Epithelial cell of proximal tubule (primary cell): ENCODE results near the gene PLEKHG3. TPM values are rescaled to one million over a fixed set of nuclear protein-coding genes. Genes with fewer than 3 reads are reported as not detected.

Experiments used
- DNase-seq: peaks from one replicate; pipeline ENCODE4 v3.0.0-alpha.2; 2011; ENCODE audit warnings: low read depth
- H3K4me3 ChIP-seq: 2 replicates; pipeline ENCODE4 v1.5.1; 2011; ENCODE audit warnings: low read depth, mild to moderate bottlenecking, low read length
- total RNA-seq: library from RNA; depleted of rRNA; stranded (reverse); fragments of >200 nt; gene quantifications from 2 replicates; pipeline ENCODE4 v1.2.3, GENCODE V29; 2015
- TF ChIP-seq, protein P1 (sequence below): conservative IDR thresholded peaks from 2 replicates; pipeline ENCODE4 v1.5.1; 2012; ENCODE audit warnings: low read depth, mild to moderate bottlenecking, low read length

Gene PLEKHG3
- total RNA-seq, 1 donor from 2014 or later = 48.1 TPM

DNA sequence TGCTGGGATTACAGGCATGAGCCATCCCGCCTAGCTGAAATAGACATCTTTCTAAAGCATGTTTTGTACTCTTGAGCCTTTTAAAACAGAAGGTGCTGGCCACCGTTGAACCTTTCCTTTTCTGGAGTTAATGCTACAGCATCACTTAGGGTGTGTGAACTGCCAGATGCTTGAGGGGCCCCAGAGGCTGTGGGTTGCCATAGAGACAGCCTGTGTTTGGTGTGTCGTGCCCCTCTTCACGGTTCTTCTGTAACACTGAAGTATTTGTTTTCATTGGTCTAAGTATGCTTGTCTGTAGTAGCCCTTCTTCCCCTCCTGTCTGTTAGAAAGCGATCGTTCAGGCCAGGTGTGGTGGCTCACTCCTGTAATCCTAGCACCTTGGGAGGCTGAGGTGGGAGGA, 30.8 kb downstream of the PLEKHG3 start:
- no peak for DNase-seq
- TF ChIP-seq, protein P1, sequence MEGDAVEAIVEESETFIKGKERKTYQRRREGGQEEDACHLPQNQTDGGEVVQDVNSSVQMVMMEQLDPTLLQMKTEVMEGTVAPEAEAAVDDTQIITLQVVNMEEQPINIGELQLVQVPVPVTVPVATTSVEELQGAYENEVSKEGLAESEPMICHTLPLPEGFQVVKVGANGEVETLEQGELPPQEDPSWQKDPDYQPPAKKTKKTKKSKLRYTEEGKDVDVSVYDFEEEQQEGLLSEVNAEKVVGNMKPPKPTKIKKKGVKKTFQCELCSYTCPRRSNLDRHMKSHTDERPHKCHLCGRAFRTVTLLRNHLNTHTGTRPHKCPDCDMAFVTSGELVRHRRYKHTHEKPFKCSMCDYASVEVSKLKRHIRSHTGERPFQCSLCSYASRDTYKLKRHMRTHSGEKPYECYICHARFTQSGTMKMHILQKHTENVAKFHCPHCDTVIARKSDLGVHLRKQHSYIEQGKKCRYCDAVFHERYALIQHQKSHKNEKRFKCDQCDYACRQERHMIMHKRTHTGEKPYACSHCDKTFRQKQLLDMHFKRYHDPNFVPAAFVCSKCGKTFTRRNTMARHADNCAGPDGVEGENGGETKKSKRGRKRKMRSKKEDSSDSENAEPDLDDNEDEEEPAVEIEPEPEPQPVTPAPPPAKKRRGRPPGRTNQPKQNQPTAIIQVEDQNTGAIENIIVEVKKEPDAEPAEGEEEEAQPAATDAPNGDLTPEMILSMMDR = no peak
- no peak overlapping the region for H3K4me3 ChIP-seq

DNA sequence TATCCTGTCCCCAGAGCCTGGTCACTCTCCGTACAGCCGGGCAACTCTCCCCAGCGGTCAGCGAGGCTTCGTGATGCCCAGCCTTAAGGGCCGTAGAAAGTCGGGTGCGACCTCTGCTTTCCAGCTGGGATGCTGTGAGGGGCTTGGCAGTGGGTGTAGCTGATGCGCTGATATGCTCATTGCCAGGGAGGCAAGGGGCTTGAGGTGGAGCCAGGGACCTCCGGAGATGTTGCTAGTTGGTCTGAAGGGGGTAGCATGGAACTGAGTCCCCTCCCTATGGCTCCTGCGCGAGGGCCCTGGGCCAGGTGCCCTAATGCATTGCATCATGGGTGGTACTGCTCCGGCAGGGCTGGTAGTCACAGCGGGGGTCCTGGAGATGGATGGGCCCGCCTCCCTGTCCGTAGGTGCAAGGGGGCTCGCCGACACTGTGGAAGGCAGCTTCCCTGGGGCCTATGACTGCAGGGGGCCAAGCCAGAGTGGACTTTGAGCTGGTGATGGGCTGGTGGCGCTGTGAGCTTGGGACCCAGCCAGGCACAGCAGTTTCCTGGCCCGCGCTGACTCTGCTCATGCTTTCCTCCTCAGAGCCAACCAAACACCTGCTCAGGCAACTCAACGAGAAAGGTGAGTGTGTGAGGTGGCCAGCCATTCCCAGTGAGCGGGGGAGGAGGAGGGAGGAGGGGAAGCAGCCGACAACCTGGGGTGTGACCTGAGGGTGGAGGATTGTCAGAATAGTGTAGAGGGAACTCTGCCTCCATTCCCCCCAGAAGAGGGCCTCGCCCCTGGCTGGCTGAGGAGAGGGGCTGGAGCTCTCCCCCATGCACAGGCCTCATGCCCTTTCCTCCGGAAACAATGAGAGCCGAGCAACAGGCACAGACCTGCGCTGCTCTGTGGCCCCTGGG, 32.3 kb downstream of the PLEKHG3 start:
- no peak for DNase-seq
- no peak overlapping the region for H3K4me3 ChIP-seq
- TF ChIP-seq, protein P1 = no peak

DNA sequence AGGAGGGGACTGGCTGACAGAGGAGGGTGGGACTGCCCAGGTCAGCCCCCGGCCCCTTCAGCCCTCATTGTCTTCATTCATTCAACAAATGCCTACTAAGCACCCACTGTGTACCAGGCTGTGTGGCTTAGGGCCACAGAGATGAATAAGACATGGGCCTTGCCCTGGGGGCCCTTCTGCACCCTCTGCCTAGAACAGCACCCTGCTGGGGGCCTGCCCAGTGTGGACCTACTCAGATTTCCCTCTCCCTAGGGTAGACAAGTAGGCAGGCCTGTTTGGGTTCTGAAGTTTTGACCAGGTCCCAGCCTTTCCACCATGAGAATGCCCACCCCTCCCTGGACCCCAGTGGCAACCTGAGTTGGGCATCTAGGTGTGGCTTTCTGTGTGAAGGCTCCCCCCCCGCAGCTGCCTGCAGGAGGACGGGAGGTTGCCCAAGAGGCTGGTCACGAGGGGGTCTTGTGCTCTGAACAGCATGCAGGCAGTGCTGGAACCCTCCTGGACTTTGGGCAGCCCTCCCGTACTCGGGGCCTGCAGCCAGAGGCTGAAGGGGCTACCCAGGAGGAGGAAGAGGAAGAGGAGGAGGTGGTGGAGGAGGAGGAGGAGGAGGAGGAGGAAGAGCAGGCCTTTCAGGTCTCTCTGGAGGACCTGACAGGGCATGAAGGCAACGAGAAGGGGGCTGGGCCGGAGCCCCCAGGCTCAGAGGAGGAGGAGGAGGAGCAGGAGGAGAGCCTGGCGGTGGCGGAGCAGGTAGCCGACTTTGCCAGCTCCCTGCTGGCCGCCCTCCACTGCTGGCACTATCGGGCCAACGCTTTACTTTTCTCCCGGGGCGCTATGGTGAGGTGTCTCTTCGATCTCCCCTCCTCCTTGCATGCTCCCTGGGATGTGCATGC, 33.4 kb downstream of the PLEKHG3 start:
- TF ChIP-seq, protein P1 = no peak
- DNase-seq = no peak
- H3K4me3 ChIP-seq = no peak overlapping the region

DNA sequence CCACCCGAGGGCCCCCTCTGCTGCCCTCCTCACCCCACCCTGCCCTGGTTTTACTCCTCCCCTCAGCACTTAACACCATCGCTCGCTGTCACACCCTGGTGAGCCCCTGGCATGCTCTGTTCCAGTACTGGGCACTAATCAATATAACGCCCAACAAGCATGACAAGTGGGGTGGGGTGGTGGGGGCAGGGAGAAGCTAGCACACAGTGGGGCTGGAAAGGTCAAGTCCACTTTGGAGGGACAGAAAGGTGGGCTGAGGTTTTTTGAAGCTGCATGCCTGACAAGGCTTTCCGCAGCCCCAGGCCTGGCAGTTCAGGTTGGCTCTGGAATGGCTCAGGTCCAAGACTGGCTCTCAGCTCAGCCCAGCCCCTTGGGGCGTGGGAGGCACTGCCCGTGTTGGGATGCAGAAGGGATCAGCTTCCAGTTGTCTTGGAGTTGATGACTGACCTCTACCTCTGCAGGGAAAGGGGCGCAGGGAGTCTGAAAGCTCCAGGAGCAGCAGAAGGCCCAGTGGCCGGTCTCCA, 34.1 kb downstream of the PLEKHG3 start:
- TF ChIP-seq, protein P1 = no peak
- no peak overlapping the region for H3K4me3 ChIP-seq
- no peak for DNase-seq

DNA sequence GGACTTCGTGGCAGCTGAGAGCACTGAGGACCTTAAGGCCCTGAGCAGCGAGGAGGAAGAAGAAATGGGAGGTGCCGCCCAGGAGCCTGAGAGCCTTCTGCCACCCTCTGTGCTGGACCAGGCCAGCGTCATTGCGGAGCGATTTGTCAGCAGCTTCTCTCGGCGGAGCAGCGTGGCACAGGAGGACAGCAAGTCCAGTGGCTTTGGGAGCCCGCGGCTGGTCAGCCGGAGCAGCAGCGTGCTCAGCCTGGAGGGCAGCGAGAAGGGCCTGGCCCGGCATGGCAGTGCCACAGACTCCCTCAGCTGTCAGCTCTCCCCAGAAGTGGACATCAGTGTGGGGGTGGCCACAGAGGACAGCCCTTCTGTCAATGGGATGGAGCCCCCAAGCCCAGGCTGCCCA, 37.0 kb downstream of the PLEKHG3 start:
- TF ChIP-seq, protein P1 = no peak
- H3K4me3 ChIP-seq = no peak overlapping the region
- no peak for DNase-seq

DNA sequence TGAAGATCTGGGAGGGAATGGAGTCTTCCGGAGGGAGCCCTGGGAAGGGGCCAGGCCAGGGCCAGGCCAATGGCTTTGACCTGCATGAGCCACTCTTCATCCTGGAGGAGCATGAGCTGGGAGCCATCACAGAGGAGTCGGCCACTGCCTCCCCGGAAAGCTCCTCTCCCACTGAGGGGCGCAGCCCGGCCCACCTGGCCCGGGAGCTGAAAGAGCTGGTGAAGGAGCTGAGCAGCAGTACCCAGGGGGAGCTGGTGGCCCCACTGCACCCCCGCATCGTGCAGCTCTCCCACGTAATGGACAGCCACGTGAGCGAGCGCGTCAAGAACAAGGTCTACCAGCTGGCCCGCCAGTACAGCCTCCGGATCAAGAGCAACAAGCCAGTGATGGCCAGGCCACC, 37.7 kb downstream of the PLEKHG3 start:
- no peak overlapping the region for H3K4me3 ChIP-seq
- DNase-seq = no peak
- TF ChIP-seq, protein P1 = no peak
